Activated B cell treated with CpG ODN at 0.5 μM for 24 hours (primary cell): Measurements from ENCODE around the gene ERN1. TPM values are rescaled to one million over a fixed set of nuclear protein-coding genes. Genes with fewer than 3 reads are reported as not detected.

Experiments
- ATAC-seq: fragments of 200-7000 bp; cut with Tn5 transposase; one replicate; pipeline ENCODE4 v1.10.0; 2021; ENCODE audit warnings: low read depth, mild to moderate bottlenecking, moderate library complexity
- CTCF ChIA-PET: fragments of 350-600 bp; sonication (Branson Sonifier 250); formaldehyde crosslinking; loops from one replicate; lab custom pipeline; 2021; ENCODE audit warnings: antibody characterized with exemption; lab: Charles Lee
- POLR2A ChIA-PET: fragments of 350-600 bp; sonication (Branson Sonifier 250); formaldehyde crosslinking; loops from one replicate; lab custom pipeline; 2021; ENCODE audit warnings: antibody characterized with exemption; lab: Charles Lee
- DNase-seq: peaks from one replicate; pipeline ENCODE4 v3.0.0; 2022
- H3K27ac Mint-ChIP-seq: one replicate; pipeline ENCODE4 v1.8.0; 2020; ENCODE audit warnings: mixed read lengths
- H3K27me3 Mint-ChIP-seq: one replicate; pipeline ENCODE4 v1.8.0; 2021; ENCODE audit warnings: mixed read lengths
- H3K36me3 Mint-ChIP-seq: one replicate; pipeline ENCODE4 v1.8.0; 2021; ENCODE audit warnings: low read depth, mixed read lengths
- H3K4me1 Mint-ChIP-seq: one replicate; pipeline ENCODE4 v1.8.0; 2021; ENCODE audit warnings: mixed read lengths
- H3K4me3 Mint-ChIP-seq: one replicate; pipeline ENCODE4 v1.8.0; 2020; ENCODE audit warnings: mild to moderate bottlenecking, mixed read lengths
- H3K9me3 Mint-ChIP-seq: one replicate; pipeline ENCODE4 v1.8.0; 2020; ENCODE audit warnings: mixed read lengths
- intact Hi-C: fragments of 100-400 bp; cut with micrococcal nuclease; formaldehyde crosslinking; loops from one replicate; pipeline ENCODE4 v1.15.1; 2024
- total RNA-seq: library from RNA; stranded (reverse); gene quantifications from 2 replicates; pipeline ENCODE4 v1.2.3, GENCODE V29; 2022
- TF ChIP-seq, protein P1 (sequence below): fragments of 200-600 bp; IDR thresholded peaks from one replicate; pipeline ENCODE4 v1.8.0; 2022; ENCODE audit warnings: antibody characterized with exemption, mild to moderate bottlenecking

The ERN1 gene
- total RNA-seq, 1 donor from 2014 or later = 12.9 TPM

DNA sequence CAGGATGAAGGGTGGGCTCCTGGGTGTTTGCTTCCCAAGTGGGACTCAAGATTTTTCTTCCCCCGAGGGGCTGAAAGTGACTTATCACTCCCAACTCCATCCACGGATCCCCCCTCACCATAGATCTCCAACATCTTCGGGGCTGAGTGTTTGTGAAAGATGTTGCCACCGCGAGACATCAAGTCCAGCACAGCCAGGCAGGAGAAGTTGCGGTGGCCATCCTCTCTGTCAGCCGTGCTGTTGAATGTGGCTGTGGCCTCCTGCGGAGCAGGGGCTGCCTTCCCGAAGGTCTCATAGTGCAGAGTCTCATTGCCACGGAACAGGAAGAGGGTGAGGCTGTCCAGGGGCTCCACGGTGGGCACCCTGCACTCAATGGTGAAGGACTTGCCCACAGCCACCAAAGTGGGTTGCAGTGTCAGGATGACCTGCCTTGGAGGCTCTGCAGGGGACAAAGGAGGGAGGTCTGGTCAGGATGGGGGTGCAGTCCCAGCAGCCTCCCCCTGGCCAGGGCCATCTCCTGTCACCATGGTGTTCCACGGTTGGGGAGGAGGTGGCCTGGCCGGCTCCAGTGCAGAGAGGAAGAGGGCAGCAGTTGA is 126.3 kb downstream of the ERN1 start:
- TF ChIP-seq, protein P1, sequence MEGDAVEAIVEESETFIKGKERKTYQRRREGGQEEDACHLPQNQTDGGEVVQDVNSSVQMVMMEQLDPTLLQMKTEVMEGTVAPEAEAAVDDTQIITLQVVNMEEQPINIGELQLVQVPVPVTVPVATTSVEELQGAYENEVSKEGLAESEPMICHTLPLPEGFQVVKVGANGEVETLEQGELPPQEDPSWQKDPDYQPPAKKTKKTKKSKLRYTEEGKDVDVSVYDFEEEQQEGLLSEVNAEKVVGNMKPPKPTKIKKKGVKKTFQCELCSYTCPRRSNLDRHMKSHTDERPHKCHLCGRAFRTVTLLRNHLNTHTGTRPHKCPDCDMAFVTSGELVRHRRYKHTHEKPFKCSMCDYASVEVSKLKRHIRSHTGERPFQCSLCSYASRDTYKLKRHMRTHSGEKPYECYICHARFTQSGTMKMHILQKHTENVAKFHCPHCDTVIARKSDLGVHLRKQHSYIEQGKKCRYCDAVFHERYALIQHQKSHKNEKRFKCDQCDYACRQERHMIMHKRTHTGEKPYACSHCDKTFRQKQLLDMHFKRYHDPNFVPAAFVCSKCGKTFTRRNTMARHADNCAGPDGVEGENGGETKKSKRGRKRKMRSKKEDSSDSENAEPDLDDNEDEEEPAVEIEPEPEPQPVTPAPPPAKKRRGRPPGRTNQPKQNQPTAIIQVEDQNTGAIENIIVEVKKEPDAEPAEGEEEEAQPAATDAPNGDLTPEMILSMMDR = no peak
- Mint-ChIP-seq H3K9me3 (no peaks in the 10 kb centered on the region), H3K4me3 (no peak overlapping the region), H3K27ac (peak overlapping the region; percentile 50), H3K36me3 (peaks cover 51% of the 10 kb centered on the region), H3K27me3 (peaks cover 4% of the 10 kb centered on the region), H3K4me1 (peaks cover 35% of the 10 kb centered on the region)
- CTCF ChIA-PET = no interaction called here
- DNase-seq = peak; percentile 11
- intact Hi-C loops = no loop called here
- POLR2A ChIA-PET = no interaction called here
- no peak for ATAC-seq

DNA sequence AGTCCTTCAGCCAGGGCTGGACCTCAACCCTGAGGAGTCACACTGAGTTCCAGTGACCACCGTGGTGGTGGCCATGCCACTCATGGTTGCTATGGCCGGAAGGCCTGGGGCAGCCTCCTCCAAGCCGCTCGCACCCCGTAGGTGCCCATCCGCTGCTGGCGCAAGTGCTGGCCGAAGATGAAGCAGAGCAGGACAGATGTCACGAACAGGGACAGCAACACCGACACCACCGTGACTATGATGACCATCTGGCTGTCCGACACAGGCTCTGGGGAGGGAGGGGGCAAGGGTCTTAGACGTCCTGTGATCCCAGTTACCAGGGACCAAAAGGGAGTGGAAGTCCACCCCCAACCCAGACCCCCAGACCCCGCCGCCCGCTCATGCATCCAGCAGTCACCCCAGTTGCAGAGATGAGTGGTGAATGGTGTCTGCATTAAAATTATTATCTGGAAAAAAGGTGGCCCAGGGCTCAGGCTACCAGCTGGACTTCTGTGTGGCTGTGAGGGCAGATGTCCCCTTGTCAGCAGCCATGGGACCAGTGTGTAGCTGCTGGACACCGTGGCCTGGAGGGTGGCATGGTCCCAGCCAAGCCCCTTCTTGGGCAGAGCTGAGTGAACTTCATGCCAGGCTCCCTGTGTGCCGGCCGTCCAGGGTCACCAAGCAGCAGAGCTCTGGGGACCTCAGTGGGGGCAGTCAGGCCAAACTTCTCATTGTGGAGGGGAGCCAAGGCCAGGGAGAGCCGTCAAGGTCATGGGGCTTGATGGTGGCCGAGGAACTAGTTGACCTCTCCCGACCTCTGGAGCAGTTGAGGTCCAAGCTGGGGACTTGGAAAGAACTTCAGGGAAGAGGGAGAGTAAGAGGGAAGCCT is 127.1 kb downstream of the ERN1 start:
- DNase-seq (peak; percentile 9), ATAC-seq (no peak)
- H3K4me3 Mint-ChIP-seq = no peak overlapping the region
- peaks cover 44% of the 10 kb centered on the region for H3K36me3 Mint-ChIP-seq
- ChIA-PET POLR2A (interaction anchor here (0.6 to 1.1 kb wide), 2 partner anchors 13 to 33 kb away, joined by 3 to 4 read pairs; no protein-coding TSS in a partner anchor), CTCF (interaction anchor here (1.0 kb wide), 1 partner anchor 22 kb away, joined by 3 read pairs; no protein-coding TSS in a partner anchor)
- H3K27ac Mint-ChIP-seq = no peak overlapping the region
- intact Hi-C loops = no loop called here
- peaks cover 4% of the 10 kb centered on the region for H3K27me3 Mint-ChIP-seq
- peaks cover 34% of the 10 kb centered on the region for H3K4me1 Mint-ChIP-seq
- no peaks in the 10 kb centered on the region for H3K9me3 Mint-ChIP-seq
- TF ChIP-seq, protein P1 = no peak

DNA sequence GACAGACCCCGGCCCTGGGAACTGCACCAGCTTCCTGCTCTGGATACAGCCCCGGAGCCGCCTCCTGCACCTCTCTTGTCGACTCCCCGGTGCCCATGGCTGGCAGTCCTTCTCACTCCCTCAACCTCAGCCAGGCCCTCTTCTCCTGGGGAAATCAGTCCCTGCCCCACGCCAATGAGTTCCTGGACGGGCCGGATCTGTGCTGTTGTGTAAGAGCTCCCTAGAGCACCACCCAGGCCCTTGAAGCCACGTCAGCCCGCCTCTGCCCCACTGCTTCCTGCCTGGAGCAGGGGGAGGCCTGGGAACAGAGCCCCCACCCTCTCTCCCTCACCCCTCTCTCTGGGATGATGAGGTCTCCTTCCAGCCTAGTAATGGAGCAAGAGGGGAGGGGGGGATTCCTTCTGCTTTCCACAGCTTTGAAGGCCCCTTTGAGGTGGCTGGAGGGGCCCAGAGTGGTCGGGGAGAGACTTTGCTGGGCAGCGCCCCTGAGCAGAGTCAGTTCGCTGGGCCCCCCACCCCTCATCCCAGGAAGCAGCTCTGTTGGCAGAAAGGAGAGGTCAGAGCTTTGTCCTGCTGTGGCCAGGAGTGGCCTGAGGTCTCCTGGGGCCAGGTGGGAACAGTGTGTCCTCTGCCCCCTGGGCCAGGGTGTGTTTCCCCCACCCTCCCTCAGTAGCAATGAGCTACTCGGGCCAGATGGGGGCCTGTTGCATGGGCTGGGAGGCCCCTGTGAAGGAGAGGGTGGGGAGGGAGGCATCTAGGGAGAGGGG is 128.0 kb downstream of the ERN1 start:
- Mint-ChIP-seq H3K4me1 (peaks cover 32% of the 10 kb centered on the region), H3K9me3 (no peaks in the 10 kb centered on the region), H3K36me3 (peaks cover 37% of the 10 kb centered on the region), H3K4me3 (no peak overlapping the region), H3K27ac (no peak overlapping the region), H3K27me3 (peaks cover 4% of the 10 kb centered on the region)
- ChIA-PET CTCF (interaction anchor here (1.0 kb wide), 1 partner anchor 23 kb away, joined by 3 read pairs; no protein-coding TSS in a partner anchor), POLR2A (interaction anchor here (0.6 to 1.1 kb wide), 4 partner anchors 14 to 68 kb away, joined by 3 to 5 read pairs (median 4); partner anchors contain the start of gene ICAM2)
- ATAC-seq (no peak), DNase-seq (peak; percentile 11)
- intact Hi-C loops = no loop called here
- TF ChIP-seq, protein P1 = no peak

DNA sequence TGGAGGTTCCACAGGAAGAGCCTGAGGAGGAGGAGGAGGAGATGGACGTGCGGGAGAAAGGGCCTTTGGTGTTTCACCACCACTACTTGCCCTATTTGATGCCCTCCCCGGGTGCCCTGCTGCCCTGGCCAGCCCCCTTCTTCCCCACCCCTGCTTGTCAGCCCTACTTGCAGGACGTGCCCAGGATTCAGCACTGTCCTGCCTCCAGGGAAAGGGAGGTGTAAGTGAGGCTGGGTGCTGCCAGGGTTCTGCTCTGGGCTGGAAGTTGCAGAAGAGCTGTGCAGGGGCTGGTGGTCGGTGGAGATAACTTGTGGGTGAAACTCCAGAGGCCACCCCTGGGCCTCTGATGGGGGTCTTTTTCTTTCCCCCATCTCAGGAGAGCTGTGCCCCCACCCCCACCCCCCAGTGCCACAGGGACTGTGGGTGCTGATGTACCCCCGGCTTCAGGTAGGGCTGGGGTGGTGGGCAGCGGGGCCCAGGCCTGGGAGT is 128.8 kb downstream of the ERN1 start:
- intact Hi-C loops = no loop called here
- peak; percentile 1 for DNase-seq
- H3K4me3 Mint-ChIP-seq = no peak overlapping the region
- ChIA-PET POLR2A (interaction anchor here (1.0 to 1.1 kb wide), 2 partner anchors 19 to 67 kb away, joined by 3 to 5 read pairs; partner anchors contain the start of gene ICAM2), CTCF (no interaction called here)
- H3K9me3 Mint-ChIP-seq = no peaks in the 10 kb centered on the region
- peaks cover 32% of the 10 kb centered on the region for H3K36me3 Mint-ChIP-seq
- peaks cover 4% of the 10 kb centered on the region for H3K27me3 Mint-ChIP-seq
- peaks cover 26% of the 10 kb centered on the region for H3K4me1 Mint-ChIP-seq
- no peak for ATAC-seq
- TF ChIP-seq, protein P1 = no peak
- no peak overlapping the region for H3K27ac Mint-ChIP-seq
